SW 1271 (cell line): ENCODE data around the gene LDLRAD3.

Experiments used
- DNase-seq, 2 experiments: peaks; one replicate each; lab custom pipeline; 2025; lab: John Stamatoyannopoulos, UW

LDLRAD3 gene

GRCh38 chr11:36271794-36272407 is 328.0 kb downstream of the LDLRAD3 start:
- no peak for DNase-seq

GRCh38 chr11:36273110-36273509 is 329.2 kb downstream of the LDLRAD3 start:
- DNase-seq, result no peak

GRCh38 chr11:36274414-36274813 is 330.6 kb downstream of the LDLRAD3 start:
- no peak for DNase-seq

- no peak for DNase-seq
Measured at GRCh38 chr11:36278531-36279282, 334.8 kb downstream of the LDLRAD3 start.

GRCh38 chr11:36280531-36280930 is 336.7 kb downstream of the LDLRAD3 start:
- DNase-seq, result no peak
